HepG2 (cell line): ENCODE data around the gene TOP1. TPM values are rescaled to one million over a fixed set of nuclear protein-coding genes. Genes with fewer than 3 reads are reported as not detected.
A peak's percentile ranks its signal among the peaks of the same experiment; 100 is the strongest.

Source experiments
- AKAP8 ChIP-seq: sonication (generic); formaldehyde crosslinking; IDR thresholded peaks from 2 replicates; pipeline ENCODE4 v1.5.1; 2020; ENCODE audit warnings: mild to moderate bottlenecking, missing genetic modification reagents
- BHLHE40 ChIP-seq: IDR thresholded peaks from 2 replicates; pipeline ENCODE4 v1.6.1; 2011; ENCODE audit warnings: low read length, improper control_type of control experiment
- CENPT ChIP-seq: sonication (generic); formaldehyde crosslinking; IDR thresholded peaks from 2 replicates; pipeline ENCODE4 v1.8.0; 2022; ENCODE audit warnings: low read depth, mild to moderate bottlenecking, moderate library complexity, missing genetic modification reagents
- GFI1 ChIP-seq: sonication (generic); formaldehyde crosslinking; IDR thresholded peaks from 2 replicates; pipeline ENCODE4 v1.5.0; 2020; ENCODE audit warnings: missing genetic modification reagents, mild to moderate bottlenecking, borderline replicate concordance
- HMG20A ChIP-seq: IDR thresholded peaks from 2 replicates; pipeline ENCODE4 v1.6.1; 2016; ENCODE audit warnings: borderline replicate concordance
- KMT2B ChIP-seq: IDR thresholded peaks from 2 replicates; pipeline ENCODE4 v1.6.1; 2016; ENCODE audit warnings: missing genetic modification reagents, missing compliant biosample characterization
- NKX3-1 ChIP-seq: sonication (generic); formaldehyde crosslinking; IDR thresholded peaks from 2 replicates; pipeline ENCODE4 v1.5.0; 2020; ENCODE audit warnings: missing genetic modification reagents
- POLR2A ChIP-seq, 2 experiments: IDR thresholded peaks; 2 replicates each; pipeline ENCODE4 v1.6.1; 2011; ENCODE audit warnings: low read depth in 2 of 2, low read length in 2 of 2, mild to moderate bottlenecking in 1 of 2, moderate library complexity in 1 of 2; ENCODE audit not compliant: insufficient read depth in 1 of 2
- REXO4 ChIP-seq: sonication (generic); formaldehyde crosslinking; IDR thresholded peaks from 2 replicates; pipeline ENCODE4 v1.8.0; 2022; ENCODE audit warnings: missing genetic modification reagents, mild to moderate bottlenecking, borderline replicate concordance
- ZBTB8A ChIP-seq: sonication (generic); formaldehyde crosslinking; IDR thresholded peaks from 2 replicates; pipeline ENCODE4 v1.4.0; 2020; ENCODE audit warnings: mild to moderate bottlenecking, low read depth, missing genetic modification reagents, borderline replicate concordance
- ZNF30 ChIP-seq: sonication (generic); formaldehyde crosslinking; IDR thresholded peaks from 2 replicates; pipeline ENCODE4 v1.5.0; 2020; ENCODE audit warnings: mild to moderate bottlenecking, missing genetic modification reagents
- ZNF431 ChIP-seq: sonication (generic); formaldehyde crosslinking; IDR thresholded peaks from 2 replicates; pipeline ENCODE4 v1.9.0; 2022; ENCODE audit warnings: missing genetic modification reagents, low read depth, mild to moderate bottlenecking, borderline replicate concordance
- ZNF460 ChIP-seq: sonication (generic); formaldehyde crosslinking; IDR thresholded peaks from 2 replicates; pipeline ENCODE4 v1.5.1; 2020; ENCODE audit warnings: missing genetic modification reagents, mild to moderate bottlenecking, borderline replicate concordance
- ZNF549 ChIP-seq: sonication (generic); formaldehyde crosslinking; IDR thresholded peaks from 2 replicates; pipeline ENCODE4 v1.5.0; 2020; ENCODE audit warnings: missing genetic modification reagents
- ZNF598 ChIP-seq: sonication (generic); formaldehyde crosslinking; IDR thresholded peaks from 2 replicates; pipeline ENCODE4 v1.5.1; 2020; ENCODE audit warnings: mild to moderate bottlenecking, missing genetic modification reagents, borderline replicate concordance
- ZNF747 ChIP-seq: sonication (generic); formaldehyde crosslinking; IDR thresholded peaks from 2 replicates; pipeline ENCODE4 v1.8.1; 2023; ENCODE audit warnings: missing genetic modification reagents, mild to moderate bottlenecking, borderline replicate concordance
- ZNF749 ChIP-seq: sonication (generic); formaldehyde crosslinking; IDR thresholded peaks from 2 replicates; pipeline ENCODE4 v1.8.0; 2022; ENCODE audit warnings: mild to moderate bottlenecking, missing genetic modification reagents, moderate library complexity, borderline replicate concordance
- ZNF792 ChIP-seq: IDR thresholded peaks from 2 replicates; pipeline ENCODE4 v1.6.1; 2016
- ZNF879 ChIP-seq: sonication (generic); formaldehyde crosslinking; IDR thresholded peaks from 2 replicates; pipeline ENCODE4 v1.8.1; 2023; ENCODE audit warnings: missing genetic modification reagents
- polyA plus RNA-seq, 8 experiments: library from polyadenylated mRNA; depleted of rRNA in 3 of 8; stranded (reverse) in 7 of 8; unstranded in 1 of 8; fragments of >200 nt; fragmentation: Illumina TruSeq in 4 of 8; extraction: Trizol in 4 of 8; gene quantifications; 2 replicates each; pipeline versions ENCODE4 v1.2.1 to v1.2.3, GENCODE V29; 2011 to 2016; ENCODE audit warnings: low read depth in 4 of 8, missing spikeins in 1 of 8, mixed read lengths in 1 of 8; ENCODE audit not compliant: insufficient read depth in 1 of 8
- total RNA-seq, 5 experiments: library from RNA; depleted of rRNA; stranded (reverse); fragments of >200 nt; fragmentation: Illumina TruSeq; extraction: Trizol; gene quantifications; 2 replicates each; pipeline ENCODE4 v1.2.3, GENCODE V29; 2016; ENCODE audit warnings: low read depth in 1 of 5
- TF ChIP-seq, protein P1 (sequence below): fragments of 450-650 bp; IDR thresholded peaks from 2 replicates; pipeline ENCODE4 v1.6.1; 2016
- TF ChIP-seq, protein P2 (sequence below): sonication (generic); formaldehyde crosslinking; IDR thresholded peaks from 2 replicates; pipeline ENCODE4 v1.5.1; 2020; ENCODE audit warnings: missing genetic modification reagents, mild to moderate bottlenecking, borderline replicate concordance
- TF ChIP-seq, protein P3 (sequence below): sonication (generic); formaldehyde crosslinking; IDR thresholded peaks from 2 replicates; pipeline ENCODE4 v1.4.0; 2020; ENCODE audit warnings: missing genetic modification reagents
- TF ChIP-seq, protein P4 (sequence below): sonication (generic); formaldehyde crosslinking; IDR thresholded peaks from 2 replicates; pipeline ENCODE4 v1.8.1; 2023; ENCODE audit warnings: missing genetic modification reagents, mild to moderate bottlenecking, borderline replicate concordance

Gene TOP1
- total and polyA plus RNA-seq, 2 of the 13 experiments (the other 11 are each of a cell fraction or from before 2014, with no cell fraction given): 10.2 to 19.4 TPM

DNA sequence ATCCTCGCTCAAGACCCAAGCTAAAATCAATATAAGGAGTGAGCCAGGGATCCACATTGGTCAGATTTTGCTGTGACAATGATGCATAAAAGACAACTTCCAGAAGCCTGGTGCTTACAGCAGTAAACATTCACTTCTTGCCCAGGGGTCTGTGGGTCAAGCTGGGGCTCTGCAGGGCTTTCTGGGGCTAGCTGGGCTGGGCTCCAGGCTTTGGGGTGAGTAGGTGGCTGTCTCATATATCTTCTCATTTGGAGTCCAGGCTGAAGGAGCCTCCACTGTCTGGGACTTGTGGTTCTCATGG is 25.8 kb upstream of the TOP1 start (continued):
- no peak for TF ChIP-seq KMT2B (CRISPR knock-in tag)
- 0 out of 2 replicates have a peak, but pooled peaks have one; percentile 25 for TF ChIP-seq CENPT
- no peak for TF ChIP-seq POLR2A (IDR thresholded peaks at IDR 0.05; ENCODE audit: insufficient read depth in 1 of 2, low read depth in 2 of 2, low read length in 2 of 2)
- TF ChIP-seq, protein P1, sequence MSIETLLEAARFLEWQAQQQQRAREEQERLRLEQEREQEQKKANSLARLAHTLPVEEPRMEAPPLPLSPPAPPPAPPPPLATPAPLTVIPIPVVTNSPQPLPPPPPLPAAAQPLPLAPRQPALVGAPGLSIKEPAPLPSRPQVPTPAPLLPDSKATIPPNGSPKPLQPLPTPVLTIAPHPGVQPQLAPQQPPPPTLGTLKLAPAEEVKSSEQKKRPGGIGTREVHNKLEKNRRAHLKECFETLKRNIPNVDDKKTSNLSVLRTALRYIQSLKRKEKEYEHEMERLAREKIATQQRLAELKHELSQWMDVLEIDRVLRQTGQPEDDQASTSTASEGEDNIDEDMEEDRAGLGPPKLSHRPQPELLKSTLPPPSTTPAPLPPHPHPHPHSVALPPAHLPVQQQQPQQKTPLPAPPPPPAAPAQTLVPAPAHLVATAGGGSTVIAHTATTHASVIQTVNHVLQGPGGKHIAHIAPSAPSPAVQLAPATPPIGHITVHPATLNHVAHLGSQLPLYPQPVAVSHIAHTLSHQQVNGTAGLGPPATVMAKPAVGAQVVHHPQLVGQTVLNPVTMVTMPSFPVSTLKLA: no peak
- 0 out of 2 replicates have a peak, but pooled peaks have one; percentile 21 for TF ChIP-seq ZNF598 (CRISPR knock-in tag)
- TF ChIP-seq, protein P2, sequence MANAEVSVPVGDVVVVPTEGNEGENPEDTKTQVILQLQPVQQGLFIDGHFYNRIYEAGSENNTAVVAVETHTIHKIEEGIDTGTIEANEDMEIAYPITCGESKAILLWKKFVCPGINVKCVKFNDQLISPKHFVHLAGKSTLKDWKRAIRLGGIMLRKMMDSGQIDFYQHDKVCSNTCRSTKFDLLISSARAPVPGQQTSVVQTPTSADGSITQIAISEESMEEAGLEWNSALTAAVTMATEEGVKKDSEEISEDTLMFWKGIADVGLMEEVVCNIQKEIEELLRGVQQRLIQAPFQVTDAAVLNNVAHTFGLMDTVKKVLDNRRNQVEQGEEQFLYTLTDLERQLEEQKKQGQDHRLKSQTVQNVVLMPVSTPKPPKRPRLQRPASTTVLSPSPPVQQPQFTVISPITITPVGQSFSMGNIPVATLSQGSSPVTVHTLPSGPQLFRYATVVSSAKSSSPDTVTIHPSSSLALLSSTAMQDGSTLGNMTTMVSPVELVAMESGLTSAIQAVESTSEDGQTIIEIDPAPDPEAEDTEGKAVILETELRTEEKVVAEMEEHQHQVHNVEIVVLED (CRISPR knock-in tag): no peak
- no peak for TF ChIP-seq HMG20A
- TF ChIP-seq ZNF30: no peak
- TF ChIP-seq ZNF792: no peak
- TF ChIP-seq ZNF549 (CRISPR knock-in tag): no peak
- TF ChIP-seq, protein P3, sequence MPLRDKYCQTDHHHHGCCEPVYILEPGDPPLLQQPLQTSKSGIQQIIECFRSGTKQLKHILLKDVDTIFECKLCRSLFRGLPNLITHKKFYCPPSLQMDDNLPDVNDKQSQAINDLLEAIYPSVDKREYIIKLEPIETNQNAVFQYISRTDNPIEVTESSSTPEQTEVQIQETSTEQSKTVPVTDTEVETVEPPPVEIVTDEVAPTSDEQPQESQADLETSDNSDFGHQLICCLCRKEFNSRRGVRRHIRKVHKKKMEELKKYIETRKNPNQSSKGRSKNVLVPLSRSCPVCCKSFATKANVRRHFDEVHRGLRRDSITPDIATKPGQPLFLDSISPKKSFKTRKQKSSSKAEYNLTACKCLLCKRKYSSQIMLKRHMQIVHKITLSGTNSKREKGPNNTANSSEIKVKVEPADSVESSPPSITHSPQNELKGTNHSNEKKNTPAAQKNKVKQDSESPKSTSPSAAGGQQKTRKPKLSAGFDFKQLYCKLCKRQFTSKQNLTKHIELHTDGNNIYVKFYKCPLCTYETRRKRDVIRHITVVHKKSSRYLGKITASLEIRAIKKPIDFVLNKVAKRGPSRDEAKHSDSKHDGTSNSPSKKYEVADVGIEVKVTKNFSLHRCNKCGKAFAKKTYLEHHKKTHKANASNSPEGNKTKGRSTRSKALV (CRISPR knock-in tag): 0 out of 2 replicates have a peak, but pooled peaks have one; percentile 53
- TF ChIP-seq REXO4 (CRISPR knock-in tag): no peak
- TF ChIP-seq ZNF460 (CRISPR knock-in tag): no peak
- TF ChIP-seq GFI1 (CRISPR knock-in tag): no peak
- TF ChIP-seq AKAP8: no peak
- TF ChIP-seq ZNF879 (CRISPR knock-in tag): no peak
- TF ChIP-seq ZBTB8A (CRISPR knock-in tag): no peak
- no peak for TF ChIP-seq BHLHE40
- no peak for TF ChIP-seq ZNF749 (CRISPR knock-in tag)
- TF ChIP-seq ZNF431: no peak
- TF ChIP-seq, protein P4, sequence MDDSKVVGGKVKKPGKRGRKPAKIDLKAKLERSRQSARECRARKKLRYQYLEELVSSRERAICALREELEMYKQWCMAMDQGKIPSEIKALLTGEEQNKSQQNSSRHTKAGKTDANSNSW (CRISPR knock-in tag): 0 out of 2 replicates have a peak, but pooled peaks have one; percentile 30
- TF ChIP-seq NKX3-1 (CRISPR knock-in tag): 0 out of 2 replicates have a peak, but pooled peaks have one; percentile 27
- no peak; the same call in 1 of the 2 replicates for TF ChIP-seq ZNF747 (CRISPR knock-in tag)
